ENCODE measurements around the gene ADGRL1.

ADGRL1 gene

DNA sequence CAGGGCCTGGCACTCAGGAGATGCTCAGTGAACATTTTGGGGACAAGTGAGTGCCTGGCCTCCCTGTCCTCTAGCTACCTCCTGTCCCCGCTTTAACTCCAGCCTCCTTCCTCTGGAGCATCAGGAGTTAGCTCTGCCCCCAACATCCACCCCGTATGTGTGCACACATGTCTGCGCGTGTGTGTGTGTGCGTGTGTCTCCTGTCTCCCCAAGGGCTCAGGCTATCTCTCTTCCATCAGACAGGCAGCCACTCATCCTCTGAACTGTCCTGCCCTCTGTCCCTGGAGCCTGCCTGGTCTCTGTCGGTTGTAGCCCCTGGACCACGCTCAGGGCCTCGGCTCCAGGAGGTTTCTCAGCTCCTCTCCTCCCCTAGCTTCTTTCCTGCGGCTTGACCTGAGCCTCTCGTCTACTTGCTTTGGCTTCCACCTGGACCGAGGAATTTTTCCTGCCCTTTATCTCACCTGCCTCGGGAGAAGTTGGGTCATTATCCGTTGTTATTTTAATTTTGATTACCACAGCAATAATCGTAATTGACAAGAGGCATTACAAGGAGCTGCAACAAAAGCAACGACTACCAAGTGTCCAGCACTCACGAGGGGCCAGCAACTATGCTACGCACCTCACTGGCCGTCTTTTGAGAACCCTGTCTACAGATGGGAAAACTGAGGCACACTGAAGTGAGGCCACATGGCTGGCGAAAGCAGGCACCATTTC, 37.6 kb downstream of the ADGRL1 start:
- no peak for TF ChIP-seq ZFX (IDR thresholded peaks at IDR 0.05)
- TF ChIP-seq, protein P1, sequence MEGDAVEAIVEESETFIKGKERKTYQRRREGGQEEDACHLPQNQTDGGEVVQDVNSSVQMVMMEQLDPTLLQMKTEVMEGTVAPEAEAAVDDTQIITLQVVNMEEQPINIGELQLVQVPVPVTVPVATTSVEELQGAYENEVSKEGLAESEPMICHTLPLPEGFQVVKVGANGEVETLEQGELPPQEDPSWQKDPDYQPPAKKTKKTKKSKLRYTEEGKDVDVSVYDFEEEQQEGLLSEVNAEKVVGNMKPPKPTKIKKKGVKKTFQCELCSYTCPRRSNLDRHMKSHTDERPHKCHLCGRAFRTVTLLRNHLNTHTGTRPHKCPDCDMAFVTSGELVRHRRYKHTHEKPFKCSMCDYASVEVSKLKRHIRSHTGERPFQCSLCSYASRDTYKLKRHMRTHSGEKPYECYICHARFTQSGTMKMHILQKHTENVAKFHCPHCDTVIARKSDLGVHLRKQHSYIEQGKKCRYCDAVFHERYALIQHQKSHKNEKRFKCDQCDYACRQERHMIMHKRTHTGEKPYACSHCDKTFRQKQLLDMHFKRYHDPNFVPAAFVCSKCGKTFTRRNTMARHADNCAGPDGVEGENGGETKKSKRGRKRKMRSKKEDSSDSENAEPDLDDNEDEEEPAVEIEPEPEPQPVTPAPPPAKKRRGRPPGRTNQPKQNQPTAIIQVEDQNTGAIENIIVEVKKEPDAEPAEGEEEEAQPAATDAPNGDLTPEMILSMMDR (conservative IDR thresholded peaks at IDR 0.05): no peak
- H3K27ac ChIP-seq: no peak overlapping the region

DNA sequence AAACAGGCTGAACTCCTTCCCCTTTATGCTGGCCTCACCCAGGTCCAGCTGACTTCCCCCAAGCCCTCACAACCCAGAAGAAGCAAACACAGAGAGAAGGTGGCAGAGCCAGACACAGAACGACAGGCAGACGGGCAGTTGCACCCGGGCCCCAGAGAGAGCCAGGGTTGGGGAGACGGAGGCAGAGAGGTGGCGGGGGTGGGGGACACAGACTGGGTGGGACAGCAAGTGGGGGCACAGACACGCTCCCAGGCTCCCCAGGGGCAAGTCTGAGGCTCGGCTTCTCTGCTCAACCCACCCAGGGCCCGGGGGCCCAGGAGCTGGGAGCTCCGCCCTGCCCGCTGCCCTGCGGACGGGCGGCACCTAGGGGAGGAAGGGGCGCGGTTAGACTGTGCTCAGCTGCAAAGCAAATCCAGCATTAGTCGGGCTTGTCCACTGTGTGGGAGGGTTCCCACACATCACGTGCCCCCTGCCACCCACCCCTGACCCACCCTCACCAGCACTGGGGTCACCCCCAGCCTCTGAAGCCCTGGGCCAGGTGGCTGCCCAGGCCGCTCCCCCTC, 38.3 kb downstream of the ADGRL1 start:
- TF ChIP-seq, protein P1 (conservative IDR thresholded peaks at IDR 0.05): no peak
- TF ChIP-seq ZFX (IDR thresholded peaks at IDR 0.05): no peak

DNA sequence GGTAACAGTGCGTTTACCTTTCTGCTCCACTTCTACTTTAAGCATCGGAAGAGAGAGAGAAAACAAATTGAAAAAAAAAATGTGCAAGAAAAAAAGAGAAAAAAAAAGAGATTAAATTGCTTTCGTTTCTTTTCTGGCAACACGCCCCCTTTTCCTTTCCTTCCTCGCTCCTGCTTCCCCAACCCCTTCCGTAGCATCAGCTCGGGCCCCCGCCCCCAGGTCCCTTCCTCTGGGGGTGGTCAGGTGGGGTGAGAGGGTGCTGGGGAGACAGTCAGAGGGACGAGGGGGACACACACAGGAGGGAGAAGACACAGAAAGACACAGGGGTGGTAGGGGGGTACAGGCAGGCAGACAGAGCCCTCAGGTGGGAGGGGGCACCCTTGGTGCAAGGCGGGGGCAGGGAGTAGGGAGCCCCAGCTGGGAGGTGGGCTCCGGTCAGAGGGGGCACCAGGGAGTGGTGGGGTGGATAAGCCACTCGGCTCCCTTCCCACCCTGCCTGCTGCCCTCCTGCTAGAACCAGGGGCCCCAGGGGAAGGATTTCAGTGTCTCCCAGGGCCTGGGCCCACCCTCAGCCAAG, 38.9 kb downstream of the ADGRL1 start:
- H3K27ac ChIP-seq: no peak overlapping the region
- no peak for TF ChIP-seq ZFX (IDR thresholded peaks at IDR 0.05)
- TF ChIP-seq, protein P1 (conservative IDR thresholded peaks at IDR 0.05): no peak

More for the DNA sequence above, 38.3 kb downstream of the ADGRL1 start:
- no peak overlapping the region for H3K27ac ChIP-seq

DNA sequence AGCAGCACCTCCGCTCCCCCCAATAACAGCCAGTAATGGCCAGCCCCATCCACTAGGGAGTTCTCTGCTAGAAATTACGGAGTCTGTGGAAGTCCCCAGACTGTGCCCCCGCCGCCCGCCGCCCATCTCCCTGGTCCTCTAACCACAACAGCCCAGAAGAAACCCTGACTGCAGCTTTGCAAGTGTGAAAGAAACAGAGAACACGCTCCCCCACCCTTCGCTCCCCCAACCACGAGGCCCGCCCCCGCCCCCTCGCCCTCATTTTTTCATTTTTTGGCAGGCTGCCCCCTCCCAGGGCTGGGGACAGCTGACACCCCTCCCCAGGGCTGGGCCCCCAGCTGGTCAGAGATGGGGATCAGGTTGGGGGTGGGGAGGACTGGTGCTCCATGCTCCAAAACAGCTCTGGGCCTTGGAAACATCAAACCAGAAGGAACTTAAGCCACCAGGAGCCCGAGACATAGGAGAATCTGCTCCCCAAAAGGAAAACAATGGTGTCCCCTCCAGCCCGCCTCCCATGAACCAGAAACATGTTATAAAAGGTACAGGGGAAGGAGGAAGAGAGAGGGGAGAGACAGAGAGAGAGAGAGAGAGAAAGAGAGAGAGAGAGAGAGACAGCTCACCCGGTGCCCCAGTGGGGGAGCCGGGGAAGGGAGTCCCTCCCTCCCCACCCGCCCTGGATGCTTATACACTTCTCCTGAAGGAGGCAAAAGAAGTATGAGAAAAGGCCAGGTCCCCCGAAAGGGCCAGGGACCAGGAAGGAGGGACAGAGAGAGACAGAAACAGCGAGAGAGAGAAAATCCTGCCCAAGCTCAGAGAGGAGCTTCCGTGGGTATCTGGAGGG, 39.8 kb downstream of the ADGRL1 start:
- TF ChIP-seq, protein P1 (conservative IDR thresholded peaks at IDR 0.05): no peak
- no peak for TF ChIP-seq ZFX (IDR thresholded peaks at IDR 0.05)
- H3K27ac ChIP-seq: no peak overlapping the region

DNA sequence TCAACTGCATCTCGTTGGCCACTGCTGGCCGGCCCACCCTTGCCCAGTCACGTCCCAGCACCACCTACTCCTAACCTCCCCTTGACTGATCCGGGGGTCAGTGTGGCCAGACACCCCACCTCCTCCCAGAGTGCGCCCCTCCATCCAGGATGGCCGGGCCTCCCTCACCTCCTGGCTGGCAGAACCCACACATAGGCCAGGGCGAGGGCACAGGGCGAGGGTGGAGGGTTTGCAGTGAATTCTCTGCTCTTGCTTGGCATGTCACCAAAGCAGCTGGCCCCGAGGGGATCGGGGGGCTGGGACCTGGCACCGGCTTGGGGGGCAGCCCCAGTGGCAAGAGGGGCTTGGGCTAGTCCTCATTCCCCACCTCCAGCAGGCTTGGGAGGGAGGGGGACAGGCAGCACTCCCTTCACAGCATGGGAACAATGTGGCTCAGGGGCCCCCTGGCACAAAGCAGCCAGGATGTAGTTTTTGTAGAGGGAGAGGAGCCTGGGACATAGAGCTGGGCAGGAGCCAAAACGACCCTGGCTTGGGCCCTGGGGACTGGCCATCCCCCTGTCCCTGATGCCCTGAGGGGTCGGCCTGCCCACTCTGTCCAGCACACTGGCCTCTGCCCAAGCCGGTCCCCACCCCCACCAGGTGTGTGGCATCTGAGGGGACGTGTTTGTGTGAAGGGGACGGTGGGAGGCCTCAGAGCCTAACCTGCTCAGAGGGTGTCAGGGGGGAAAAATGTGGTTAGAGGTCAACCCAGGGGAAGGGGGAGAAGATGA, 41.1 kb downstream of the ADGRL1 start:
- no peak overlapping the region for H3K27ac ChIP-seq
- TF ChIP-seq ZFX (IDR thresholded peaks at IDR 0.05): no peak
- TF ChIP-seq, protein P1 (conservative IDR thresholded peaks at IDR 0.05): no peak

DNA sequence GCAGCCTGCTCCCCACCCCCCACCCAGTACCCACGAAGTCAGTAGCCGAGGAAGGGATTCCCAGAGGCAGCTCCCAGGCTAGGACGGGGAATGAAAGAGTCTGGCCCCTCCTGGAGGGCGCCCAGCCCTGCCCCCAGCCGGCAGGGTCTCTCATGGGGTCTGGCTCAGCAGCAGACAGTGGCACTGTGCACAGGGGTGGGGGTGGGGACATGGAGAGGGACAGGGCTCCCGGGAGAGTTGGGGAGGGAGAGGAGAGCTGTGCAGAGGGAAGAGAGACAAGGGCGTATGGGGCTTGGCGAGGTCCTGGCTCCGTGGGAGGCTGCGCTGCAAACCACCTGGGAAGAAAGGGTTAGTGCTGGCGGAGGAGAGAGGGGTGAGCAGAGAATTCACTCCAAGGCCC, 41.9 kb downstream of the ADGRL1 start:
- TF ChIP-seq ZFX (IDR thresholded peaks at IDR 0.05): no peak
- TF ChIP-seq, protein P1 (conservative IDR thresholded peaks at IDR 0.05): no peak
- H3K27ac ChIP-seq: no peak overlapping the region
